IPS-15b (cell line): Measurements from ENCODE around the gene HJURP.
"Not testable (repeated sequence)": the region's sequence is repeated elsewhere in the genome, so short reads cannot be mapped to it uniquely, and the experiment has no call there.

ENCODE experiments used
- H3K27me3 ChIP-seq: one replicate; pipeline ENCODE4 v1.6.1; 2013; ENCODE audit warnings: low read length; ENCODE audit not compliant: control insufficient read depth, insufficient read depth
- H3K36me3 ChIP-seq: one replicate; pipeline ENCODE4 v1.6.1; 2013; ENCODE audit warnings: low read length; ENCODE audit not compliant: control insufficient read depth, insufficient read depth
- H3K4me1 ChIP-seq: one replicate; pipeline ENCODE4 v1.6.1; 2013; ENCODE audit warnings: mild to moderate bottlenecking, low read length; ENCODE audit not compliant: control insufficient read depth, insufficient read depth
- H3K4me3 ChIP-seq: one replicate; pipeline ENCODE4 v1.5.1; 2013; ENCODE audit warnings: low read depth, low read length
- H3K9ac ChIP-seq: one replicate; pipeline ENCODE4 v1.6.1; 2013; ENCODE audit warnings: low read depth, mild to moderate bottlenecking, low read length
- H3K9me3 ChIP-seq: one replicate; pipeline ENCODE4 v1.6.1; 2013; ENCODE audit warnings: mild to moderate bottlenecking, low read length; ENCODE audit not compliant: control insufficient read depth, insufficient read depth

HJURP gene, protein sequence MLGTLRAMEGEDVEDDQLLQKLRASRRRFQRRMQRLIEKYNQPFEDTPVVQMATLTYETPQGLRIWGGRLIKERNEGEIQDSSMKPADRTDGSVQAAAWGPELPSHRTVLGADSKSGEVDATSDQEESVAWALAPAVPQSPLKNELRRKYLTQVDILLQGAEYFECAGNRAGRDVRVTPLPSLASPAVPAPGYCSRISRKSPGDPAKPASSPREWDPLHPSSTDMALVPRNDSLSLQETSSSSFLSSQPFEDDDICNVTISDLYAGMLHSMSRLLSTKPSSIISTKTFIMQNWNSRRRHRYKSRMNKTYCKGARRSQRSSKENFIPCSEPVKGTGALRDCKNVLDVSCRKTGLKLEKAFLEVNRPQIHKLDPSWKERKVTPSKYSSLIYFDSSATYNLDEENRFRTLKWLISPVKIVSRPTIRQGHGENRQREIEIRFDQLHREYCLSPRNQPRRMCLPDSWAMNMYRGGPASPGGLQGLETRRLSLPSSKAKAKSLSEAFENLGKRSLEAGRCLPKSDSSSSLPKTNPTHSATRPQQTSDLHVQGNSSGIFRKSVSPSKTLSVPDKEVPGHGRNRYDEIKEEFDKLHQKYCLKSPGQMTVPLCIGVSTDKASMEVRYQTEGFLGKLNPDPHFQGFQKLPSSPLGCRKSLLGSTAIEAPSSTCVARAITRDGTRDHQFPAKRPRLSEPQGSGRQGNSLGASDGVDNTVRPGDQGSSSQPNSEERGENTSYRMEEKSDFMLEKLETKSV

DNA sequence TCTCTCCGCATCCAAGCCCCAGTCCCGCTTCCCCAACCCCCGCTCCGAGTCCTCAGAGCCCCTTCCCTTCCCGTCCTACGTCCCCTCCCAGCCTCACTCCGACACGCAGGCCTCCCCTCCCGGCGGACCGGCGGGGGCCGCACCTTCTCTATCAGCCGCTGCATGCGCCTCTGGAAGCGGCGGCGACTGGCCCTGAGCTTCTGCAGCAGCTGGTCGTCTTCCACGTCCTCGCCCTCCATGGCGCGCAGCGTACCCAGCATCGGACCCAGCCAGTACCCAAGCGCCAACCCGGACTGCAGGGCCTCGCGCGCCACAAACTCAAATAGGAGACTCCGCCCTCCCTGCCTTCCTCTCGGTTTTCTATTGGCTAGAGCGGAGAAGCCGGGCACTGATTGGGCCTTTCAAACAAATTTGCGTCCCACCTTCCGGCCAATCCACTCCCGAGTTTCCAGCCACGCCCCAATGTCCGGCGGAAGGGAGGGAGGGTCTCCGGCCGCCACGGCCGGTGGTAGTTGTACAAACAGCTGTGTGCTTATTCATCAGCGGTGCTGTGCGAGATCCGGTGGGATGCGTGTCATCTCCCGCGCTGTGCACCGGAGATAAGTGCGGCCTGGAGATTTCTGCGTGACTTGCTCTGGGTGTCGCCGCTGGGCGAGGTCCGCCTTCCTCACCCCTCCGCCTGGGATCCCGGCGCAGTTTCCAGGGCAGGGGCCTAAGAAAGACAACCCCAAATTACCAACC, at the start of gene HJURP:
Gene HJURP, minus strand, starts transcription at position 295 of the 741 bp plus-strand sequence. Its CDS starts 35 bp downstream, at position 260.
- peaks cover 13% of the 10 kb centered on the region for H3K4me1 ChIP-seq
- H3K9me3 ChIP-seq, result no peaks in the 10 kb centered on the region
- peaks cover 22% of the 10 kb centered on the region for H3K36me3 ChIP-seq
- no peaks in the 10 kb centered on the region for H3K27me3 ChIP-seq
- H3K9ac ChIP-seq, result peak within 1 kb of the TSS; percentile 96
- H3K4me3 ChIP-seq, result peak within 1 kb of the TSS; percentile 89

- H3K9me3 ChIP-seq, result no peaks in the 10 kb centered on the region
- no peaks in the 10 kb centered on the region for H3K4me1 ChIP-seq
- no peak overlapping the region for H3K4me3 ChIP-seq
- H3K36me3 ChIP-seq, result no peaks in the 10 kb centered on the region
- H3K9ac ChIP-seq, result no peak overlapping the region
- peaks cover 2% of the 10 kb centered on the region for H3K27me3 ChIP-seq
Observed at GRCh38 chr2:233901884-233902283, 47.5 kb upstream of the HJURP start.

DNA sequence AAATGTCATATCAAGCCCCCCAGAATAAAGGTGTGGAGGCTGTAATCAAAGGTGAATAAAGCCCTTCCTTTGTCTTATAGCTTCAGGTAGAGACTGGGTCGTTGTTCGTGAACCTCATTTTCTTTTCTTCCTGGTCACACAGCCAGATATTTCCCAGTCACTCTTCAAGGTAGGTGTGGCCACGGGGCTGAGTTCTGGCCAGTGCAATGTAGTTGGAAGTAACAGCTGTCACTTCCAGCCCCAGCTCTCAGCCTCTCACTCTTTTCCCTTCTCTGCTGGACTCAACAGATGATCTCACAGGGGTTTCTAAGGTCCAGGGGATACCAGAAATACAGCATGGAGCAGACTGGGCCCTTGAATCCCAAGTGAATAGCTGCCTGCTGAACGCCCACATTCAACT, 47.0 kb upstream of the HJURP start:
- H3K4me3 ChIP-seq, result no peak overlapping the region
- H3K36me3 ChIP-seq, result no peaks in the 10 kb centered on the region
- H3K27me3 ChIP-seq, result peaks cover 2% of the 10 kb centered on the region
- H3K9me3 ChIP-seq, result no peaks in the 10 kb centered on the region
- H3K4me1 ChIP-seq, result no peaks in the 10 kb centered on the region
- H3K9ac ChIP-seq, result no peak overlapping the region

DNA sequence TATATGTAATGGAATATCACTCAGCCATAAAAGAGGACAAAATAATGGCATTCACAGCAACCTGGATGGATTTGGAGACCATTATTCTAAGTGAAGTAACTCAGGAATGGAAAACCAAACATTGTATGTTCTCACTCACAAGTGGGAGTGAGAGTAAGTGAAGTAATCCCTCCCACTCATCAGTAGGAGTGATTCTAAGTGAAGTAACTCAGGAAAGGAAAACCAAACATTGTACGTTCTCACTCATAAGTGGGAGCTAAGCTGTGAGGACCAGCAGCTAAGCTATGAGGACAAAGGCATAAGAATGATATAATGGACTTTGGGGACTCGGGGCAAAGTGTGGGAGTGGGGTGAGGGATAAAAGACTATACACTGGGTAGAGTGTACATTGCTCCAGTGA, 41.9 kb upstream of the HJURP start:
- not testable (repeated sequence) for H3K9me3 ChIP-seq, H3K4me3 ChIP-seq, H3K9ac ChIP-seq, H3K27me3 ChIP-seq, H3K4me1 ChIP-seq, H3K36me3 ChIP-seq

GRCh38 chr2:233892793-233893192, 38.5 kb upstream of the HJURP start:
- H3K4me3 ChIP-seq, result no peak overlapping the region
- H3K36me3 ChIP-seq, result no peaks in the 10 kb centered on the region
- H3K27me3 ChIP-seq, result no peaks in the 10 kb centered on the region
- no peaks in the 10 kb centered on the region for H3K9me3 ChIP-seq
- no peak overlapping the region for H3K9ac ChIP-seq
- no peaks in the 10 kb centered on the region for H3K4me1 ChIP-seq

DNA sequence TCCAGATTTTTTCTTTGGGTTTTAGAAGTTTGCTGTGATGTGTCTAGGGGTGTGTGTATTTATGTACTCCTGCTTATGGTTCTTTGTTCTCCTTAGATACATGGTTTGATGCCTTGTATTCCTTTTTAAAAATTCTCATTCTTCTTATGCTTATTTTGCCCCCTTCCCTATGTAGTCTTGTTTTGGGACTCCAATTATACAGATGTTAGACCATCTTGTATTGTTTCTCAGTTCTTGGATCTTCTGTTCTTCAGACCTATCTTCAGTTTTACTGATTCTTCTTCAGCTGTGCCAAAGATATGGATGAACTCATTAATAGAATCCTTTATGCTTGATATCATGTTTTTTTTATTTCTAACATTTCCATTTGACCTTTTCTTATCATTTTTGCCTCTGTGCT, 28.0 kb upstream of the HJURP start:
- H3K4me3 ChIP-seq, result no peak overlapping the region
- H3K4me1 ChIP-seq, result no peaks in the 10 kb centered on the region
- H3K27me3 ChIP-seq, result peaks cover 5% of the 10 kb centered on the region
- H3K9ac ChIP-seq, result no peak overlapping the region
- no peaks in the 10 kb centered on the region for H3K36me3 ChIP-seq
- no peaks in the 10 kb centered on the region for H3K9me3 ChIP-seq

DNA sequence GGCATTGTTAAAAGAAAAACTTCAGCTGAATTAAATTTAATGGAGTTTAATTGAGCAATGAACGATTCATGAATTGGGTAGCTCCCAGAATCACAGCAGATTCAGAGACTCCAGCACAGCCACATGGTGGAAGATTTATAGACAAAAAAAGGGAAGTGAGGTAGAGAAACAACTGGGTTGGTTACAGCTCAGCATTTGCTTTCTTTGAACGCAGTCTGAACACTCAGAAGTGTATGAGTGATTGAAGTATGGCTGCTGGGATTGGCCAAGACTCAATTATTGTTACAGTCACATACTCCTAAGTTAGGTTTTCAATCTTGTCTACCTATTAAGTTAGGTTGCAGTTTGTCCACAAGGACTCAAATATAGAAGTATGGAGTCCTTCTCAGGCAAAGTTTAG, 17.8 kb upstream of the HJURP start:
- H3K9ac ChIP-seq, H3K27me3 ChIP-seq, H3K9me3 ChIP-seq: not testable (repeated sequence)

DNA sequence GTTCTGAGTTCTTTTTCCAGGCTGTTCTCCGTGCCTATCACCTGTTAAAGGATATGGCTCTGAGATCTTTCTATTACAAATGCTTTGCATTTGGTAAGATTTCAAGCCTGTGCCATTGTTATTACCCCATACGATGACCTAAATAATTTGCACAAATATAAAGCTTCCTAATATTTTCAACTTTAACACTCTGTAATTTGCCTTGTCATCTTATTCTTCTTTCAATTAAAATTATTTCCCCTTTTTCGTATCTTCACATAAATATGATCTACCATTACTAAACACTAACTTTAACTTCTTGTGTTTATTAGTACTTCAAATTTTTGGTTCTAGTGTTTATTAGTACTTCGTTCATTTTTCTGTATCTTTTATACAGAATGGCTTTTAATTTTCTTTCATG, 17.1 kb upstream of the HJURP start:
- Histone ChIP-seq H3K4me1 (no peaks in the 10 kb centered on the region), H3K9me3 (no peaks in the 10 kb centered on the region), H3K27me3 (peaks cover 6% of the 10 kb centered on the region), H3K4me3 (no peak overlapping the region), H3K36me3 (no peaks in the 10 kb centered on the region), H3K9ac (no peak overlapping the region)

More for the DNA sequence above, 17.8 kb upstream of the HJURP start:
- H3K4me3 ChIP-seq, H3K4me1 ChIP-seq, H3K36me3 ChIP-seq: not testable (repeated sequence)

DNA sequence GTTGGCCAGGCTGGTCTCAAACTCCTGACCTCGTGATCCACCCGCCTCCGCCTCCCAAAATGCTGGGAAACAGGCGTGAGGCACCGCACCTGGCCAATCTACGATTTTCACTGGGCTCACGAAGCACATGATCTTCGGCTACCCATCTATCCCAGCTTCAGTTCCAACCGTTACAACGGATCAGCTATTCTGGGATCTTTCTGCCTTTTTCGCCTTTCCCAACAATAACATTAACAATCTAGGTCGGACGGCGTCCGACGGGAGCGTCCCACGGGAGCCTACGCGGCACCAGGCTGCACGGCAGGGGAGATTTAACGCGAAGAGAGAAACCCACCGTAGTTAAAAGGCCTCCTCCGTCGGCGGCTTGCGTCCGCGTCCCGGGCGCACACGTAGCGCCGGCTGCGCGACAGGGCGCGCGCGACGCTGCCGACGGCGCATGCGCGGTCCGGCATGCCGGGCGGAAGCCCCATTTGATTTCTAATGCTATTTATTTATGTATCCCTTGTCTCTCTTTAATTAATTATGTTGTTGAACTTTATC, 13.7 kb upstream of the HJURP start, which contains the start of gene MSL3B:
Gene MSL3B, minus strand, starts transcription at position 394 of the 540 bp plus-strand sequence.
- peak within 1 kb of the TSS; percentile 74 for H3K4me3 ChIP-seq
- no peaks in the 10 kb centered on the region for H3K36me3 ChIP-seq
- H3K9ac ChIP-seq, result peak within 1 kb of the TSS; percentile 68
- H3K9me3 ChIP-seq, result no peaks in the 10 kb centered on the region
- H3K27me3 ChIP-seq, result peaks cover 3% of the 10 kb centered on the region
- H3K4me1 ChIP-seq, result no peaks in the 10 kb centered on the region

- H3K27me3 ChIP-seq, result peaks cover 3% of the 10 kb centered on the region
- H3K4me1 ChIP-seq, result no peaks in the 10 kb centered on the region
- H3K36me3 ChIP-seq, result no peaks in the 10 kb centered on the region
Observed at GRCh38 chr2:233866479-233866878, 12.1 kb upstream of the HJURP start.

GRCh38 chr2:233865838-233866237, 11.5 kb upstream of the HJURP start:
- no peaks in the 10 kb centered on the region for H3K27me3 ChIP-seq
- no peaks in the 10 kb centered on the region for H3K36me3 ChIP-seq
- H3K4me3 ChIP-seq, result no peak overlapping the region
- no peaks in the 10 kb centered on the region for H3K9me3 ChIP-seq
- H3K9ac ChIP-seq, result no peak overlapping the region
- H3K4me1 ChIP-seq, result no peaks in the 10 kb centered on the region

More at GRCh38 chr2:233866479-233866878, 12.1 kb upstream of the HJURP start:
- no peak overlapping the region for H3K9ac ChIP-seq
- no peak overlapping the region for H3K4me3 ChIP-seq
- no peaks in the 10 kb centered on the region for H3K9me3 ChIP-seq
